A549 treated with ZK216348 at 1 μM for 4 hours (cell line): ENCODE results near the gene OCEL1. TPM values are rescaled to one million over a fixed set of nuclear protein-coding genes. Genes with fewer than 3 reads are reported as not detected.

Experiments used
- total RNA-seq: library from RNA; stranded (reverse); fragments of 200-300 nt; extraction: Qiagen RNA extraction; gene quantifications from 5 replicates; pipeline ENCODE4 v1.2.3, GENCODE V29; 2022; ENCODE audit warnings: low read depth

Gene OCEL1, protein sequence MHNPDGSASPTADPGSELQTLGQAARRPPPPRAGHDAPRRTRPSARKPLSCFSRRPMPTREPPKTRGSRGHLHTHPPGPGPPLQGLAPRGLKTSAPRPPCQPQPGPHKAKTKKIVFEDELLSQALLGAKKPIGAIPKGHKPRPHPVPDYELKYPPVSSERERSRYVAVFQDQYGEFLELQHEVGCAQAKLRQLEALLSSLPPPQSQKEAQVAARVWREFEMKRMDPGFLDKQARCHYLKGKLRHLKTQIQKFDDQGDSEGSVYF
- total RNA-seq: 8.0 to 13.5 TPM (median 11.6 TPM) in 5 replicates

DNA sequence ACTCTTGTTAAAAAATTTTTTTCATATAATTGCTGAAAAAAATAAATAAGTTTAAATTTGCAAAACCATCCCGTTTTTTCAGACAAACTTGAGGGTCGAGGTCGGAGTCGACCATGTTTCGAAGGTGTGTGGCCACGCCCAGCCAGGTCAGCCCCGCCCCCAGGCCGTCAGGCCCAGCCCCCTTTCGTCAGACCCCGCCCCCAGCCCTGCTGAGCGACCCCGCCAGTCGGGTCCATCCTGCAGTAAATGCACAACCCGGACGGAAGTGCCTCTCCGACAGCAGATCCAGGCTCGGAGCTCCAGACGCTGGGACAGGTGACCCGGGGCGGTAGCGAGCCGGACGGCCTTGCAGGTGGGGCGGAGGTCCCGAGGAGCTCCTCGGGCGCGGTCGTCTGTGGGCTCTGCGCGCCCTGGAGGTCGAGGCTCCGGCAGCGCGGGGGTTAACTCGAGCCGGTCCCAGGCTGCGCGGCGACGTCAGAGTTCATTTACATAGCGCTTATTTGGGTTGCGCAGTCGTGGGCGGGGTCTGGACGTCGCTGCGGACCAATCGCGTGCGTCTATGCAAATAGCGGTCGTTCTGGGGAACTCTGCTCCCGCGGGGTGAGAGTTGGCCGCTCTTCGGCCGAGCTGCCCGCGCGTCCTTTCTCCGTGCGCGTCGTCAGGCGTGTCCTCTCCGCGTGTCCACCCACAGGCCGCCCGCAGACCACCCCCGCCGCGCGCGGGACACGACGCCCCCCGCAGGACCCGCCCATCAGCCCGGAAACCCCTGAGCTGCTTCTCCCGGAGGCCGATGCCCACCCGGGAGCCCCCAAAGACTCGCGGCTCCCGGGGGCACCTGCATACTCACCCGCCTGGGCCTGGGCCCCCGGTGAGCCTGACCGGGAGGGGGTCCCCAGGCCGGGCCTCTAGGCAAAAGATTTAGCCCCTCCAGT is at the start of gene OCEL1:
TSS of gene OCEL1 (plus strand) at position 225 of the 932 bp plus-strand sequence. CDS start at position 247, 22 bp downstream.

DNA sequence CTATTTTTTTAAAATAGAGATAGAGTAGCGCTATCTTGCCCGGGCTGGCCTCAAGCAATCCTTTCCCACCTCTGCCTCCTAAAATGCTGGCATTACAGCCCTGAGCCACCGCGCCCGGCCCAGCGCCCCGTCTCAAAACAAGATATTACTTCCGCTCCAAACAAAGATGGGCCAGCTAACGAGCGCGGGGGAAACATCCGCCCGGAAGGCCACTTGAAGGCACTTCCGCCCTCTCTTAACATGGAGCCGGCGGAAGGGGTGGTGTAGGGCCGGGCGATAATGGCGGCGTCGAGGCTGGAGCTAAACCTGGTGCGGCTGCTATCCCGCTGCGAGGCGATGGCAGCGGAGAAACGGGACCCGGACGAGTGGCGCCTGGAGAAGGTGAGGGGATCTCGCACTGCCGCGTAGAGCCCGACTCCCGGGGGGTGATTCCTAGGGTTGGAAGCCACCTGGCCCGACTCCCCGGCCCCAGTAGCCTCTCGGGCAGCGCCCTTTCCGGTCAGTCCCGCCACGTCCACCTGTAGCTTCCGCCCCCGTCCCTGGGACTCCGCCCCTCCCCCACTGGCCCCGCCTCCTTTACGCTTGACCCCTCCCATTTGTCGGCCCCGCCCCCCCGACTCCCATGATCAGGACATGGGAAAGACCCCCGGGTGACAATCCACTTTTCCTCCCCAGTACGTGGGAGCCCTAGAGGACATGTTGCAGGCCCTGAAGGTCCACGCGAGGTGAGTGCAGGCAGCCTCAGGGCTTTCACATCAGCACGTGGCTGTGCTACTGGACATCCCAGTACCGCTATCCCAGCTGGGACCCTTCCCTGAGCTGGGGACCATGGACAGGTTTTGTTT is 10.7 kb upstream of the OCEL1 start, which contains the start of gene USE1:
TSS of gene USE1 (plus strand) at position 231 of the 845 bp plus-strand sequence. CDS start at position 280, 49 bp downstream.

GRCh38 chr19:17245535-17245984 is 19.5 kb downstream of the OCEL1 start, which contains the start of gene NR2F6:
Gene NR2F6, minus strand, starts transcription at chr19:17245919. Its CDS starts 699 bp downstream, at chr19:17245220.

DNA sequence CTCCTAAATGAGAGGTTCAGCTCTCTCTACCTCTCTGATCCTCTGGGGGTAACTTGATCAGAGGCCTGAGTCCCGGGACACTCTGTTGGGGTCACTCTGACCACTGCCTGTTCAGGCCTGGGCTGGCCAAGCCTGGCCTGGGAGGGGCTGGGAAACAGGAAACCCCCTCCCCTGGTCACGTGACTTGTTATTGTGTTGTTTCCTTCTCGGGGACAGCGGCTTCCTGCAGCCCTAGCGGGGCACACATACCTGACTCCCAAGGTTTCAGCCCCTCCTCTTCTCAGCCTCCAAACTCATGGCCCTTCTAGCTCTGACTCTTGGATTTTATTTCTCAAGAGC is 38.6 kb downstream of the OCEL1 start, which contains the start of gene USHBP1:
TSS of gene USHBP1 (minus strand) at position 105 of the 339 bp plus-strand sequence. CDS start 446 bp downstream, outside the sequence.

DNA sequence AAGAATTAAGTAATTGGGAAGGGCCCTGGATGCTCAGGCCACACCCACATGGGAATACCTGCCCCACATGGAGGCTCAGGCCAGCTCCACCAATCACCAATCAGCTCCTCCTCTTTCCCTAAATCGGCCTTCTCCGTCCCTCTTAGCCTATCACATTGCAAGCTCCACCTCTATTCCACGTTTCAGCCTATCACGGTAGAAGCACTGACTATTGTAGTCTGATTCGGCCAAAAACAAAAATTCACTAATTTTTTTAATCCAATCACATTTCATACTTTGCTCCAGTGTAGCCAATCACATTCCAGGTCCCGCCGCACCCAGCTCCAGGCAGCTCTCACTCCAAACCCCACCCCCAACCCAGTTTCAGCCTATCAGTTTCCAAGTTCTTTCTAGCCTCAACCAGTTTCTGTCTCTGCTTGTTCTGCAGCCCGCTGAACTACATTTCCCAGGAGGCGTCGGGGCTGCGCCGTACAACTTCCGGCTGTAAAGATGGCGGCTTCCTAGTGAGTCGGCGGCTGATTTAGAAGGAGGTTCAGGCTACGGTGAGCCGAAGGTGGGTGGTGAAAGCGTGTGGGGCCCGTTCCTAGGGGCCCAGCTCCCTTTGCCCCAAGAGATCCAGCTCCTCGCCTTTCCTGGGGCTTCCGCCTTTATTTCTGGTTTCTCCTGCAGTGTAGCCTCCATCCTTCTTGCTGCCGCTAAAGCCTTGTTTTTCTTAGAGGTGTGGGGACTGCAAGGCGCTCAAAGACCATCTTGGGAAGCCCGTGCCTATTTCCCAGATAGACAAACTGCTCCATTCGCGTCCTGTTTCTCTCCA is 41.2 kb downstream of the OCEL1 start, which contains the start of gene BABAM1:
TSS of gene BABAM1 (plus strand) at position 469 of the 814 bp plus-strand sequence. CDS start 1,364 bp downstream, outside the sequence.

Other genes starting within 250 kb of the OCEL1 start
- gene CPAMD8, start 199.4 kb upstream of the OCEL1 start, total RNA-seq: 0.04 to 0.46 TPM (median 0.42 TPM) in 3 of 5 replicates, not detected in the others
- 13.7 to 17.1 TPM (median 15.3 TPM) in 5 replicates for gene HAUS8, start 150.8 kb upstream of the OCEL1 start, total RNA-seq
- 24.8 to 39.5 TPM (median 35.9 TPM) in 5 replicates for gene MYO9B, start 150.4 kb upstream of the OCEL1 start, total RNA-seq
- 12.2 to 17.8 TPM (median 16.3 TPM) in 5 replicates for gene USE1, start 10.9 kb upstream of the OCEL1 start, total RNA-seq
- 25.5 to 79.2 TPM (median 72.8 TPM) in 5 replicates for gene NR2F6, start 19.7 kb downstream of the OCEL1 start, total RNA-seq
- not detected in 5 replicates for gene USHBP1, start 38.5 kb downstream of the OCEL1 start, total RNA-seq
- gene BABAM1, start 41.2 kb downstream of the OCEL1 start, total RNA-seq: 58.2 to 67.7 TPM (median 62.6 TPM) in 5 replicates
- 0.12 to 0.90 TPM (median 0.52 TPM) in 5 replicates for gene ANKLE1, start 55.7 kb downstream of the OCEL1 start, total RNA-seq
- 2.0 to 3.2 TPM (median 3.1 TPM) in 5 replicates for gene ABHD8, start 77.2 kb downstream of the OCEL1 start, total RNA-seq
- gene MRPL34, start 79.6 kb downstream of the OCEL1 start, total RNA-seq: 40.0 to 98.7 TPM (median 87.8 TPM) in 5 replicates
- gene DDA1, start 83.3 kb downstream of the OCEL1 start, total RNA-seq: 46.6 to 71.6 TPM (median 63.9 TPM) in 5 replicates
- 1.6 to 5.5 TPM (median 4.3 TPM) in 5 replicates for gene ANO8, start 108.6 kb downstream of the OCEL1 start, total RNA-seq
- 15.3 to 25.9 TPM (median 22.8 TPM) in 5 replicates for gene GTPBP3, start 111.3 kb downstream of the OCEL1 start, total RNA-seq
- not detected in 5 replicates for gene PLVAP, start 151.1 kb downstream of the OCEL1 start, total RNA-seq
- not detected in 5 replicates for gene CCDC194, start 168.0 kb downstream of the OCEL1 start, total RNA-seq
- gene BST2, start 179.4 kb downstream of the OCEL1 start, total RNA-seq: 0.23 to 0.35 TPM (median 0.32 TPM) in 3 of 5 replicates, not detected in the others
- gene MVB12A, start 193.8 kb downstream of the OCEL1 start, total RNA-seq: 22.5 to 43.2 TPM (median 39.3 TPM) in 5 replicates
- gene TMEM221, start 222.4 kb downstream of the OCEL1 start, total RNA-seq: 0.14 to 0.91 TPM (median 0.63 TPM) in 5 replicates
- not detected in 5 replicates for gene NXNL1, start 234.7 kb downstream of the OCEL1 start, total RNA-seq
- gene SLC27A1, start 244.3 kb downstream of the OCEL1 start, total RNA-seq: 1.7 to 3.6 TPM (median 2.8 TPM) in 5 replicates